Fibroblast of lung (primary cell): Measurements from ENCODE around the gene ST6GALNAC3. TPM values are rescaled to one million over a fixed set of nuclear protein-coding genes. Genes with fewer than 3 reads are reported as not detected.

Experiments used
- DNase-seq, 2 donors: peaks; one replicate each; pipeline versions ENCODE4 v3.0.0 to v3.0.0-alpha.2; 2010; ENCODE audit warnings: low read depth in 2 of 2
- H2AFZ ChIP-seq: 2 replicates; pipeline ENCODE4 v1.5.1; 2012; ENCODE audit warnings: low read length, control low read depth, inconsistent platforms
- H3K27ac ChIP-seq: 2 replicates; pipeline ENCODE4 v1.5.1; 2011; ENCODE audit warnings: low read length, control low read depth; ENCODE audit not compliant: insufficient read depth
- H3K27me3 ChIP-seq: 2 replicates; pipeline ENCODE4 v1.5.1; 2011; ENCODE audit warnings: mild to moderate bottlenecking, low read length; ENCODE audit not compliant: control insufficient read depth, insufficient read depth
- H3K36me3 ChIP-seq: 2 replicates; pipeline ENCODE4 v1.5.1; 2011; ENCODE audit warnings: low read length; ENCODE audit not compliant: control insufficient read depth, insufficient read depth
- H3K4me1 ChIP-seq: 2 replicates; pipeline ENCODE4 v1.5.1; 2011; ENCODE audit warnings: low read length; ENCODE audit not compliant: control insufficient read depth, insufficient read depth; ENCODE audit errors: extremely low read depth
- H3K4me2 ChIP-seq: 2 replicates; pipeline ENCODE4 v1.5.1; 2011; ENCODE audit warnings: low read length, control low read depth; ENCODE audit not compliant: insufficient read depth; ENCODE audit errors: extremely low read depth
- H3K4me3 ChIP-seq, 4 experiments: fragments of 200-600 bp in 1 of 4; sonication (generic) in 1 of 4; replicated peaks in 1 of 4; 2 replicates each; pipeline ENCODE4 v1.5.1; 2011 to 2016; ENCODE audit warnings: low read length in 4 of 4, low read depth in 3 of 4, mild to moderate bottlenecking in 3 of 4, control low read depth in 2 of 4, inconsistent platforms in 1 of 4, mixed read lengths in 1 of 4; ENCODE audit not compliant: insufficient read depth in 1 of 4; ENCODE audit errors: control extremely low read depth in 1 of 4
- H3K79me2 ChIP-seq: 2 replicates; pipeline ENCODE4 v1.5.1; 2012; ENCODE audit warnings: mild to moderate bottlenecking, low read length, inconsistent platforms; ENCODE audit not compliant: control insufficient read depth, insufficient read depth
- H3K9ac ChIP-seq: 2 replicates; pipeline ENCODE4 v1.5.1; 2011; ENCODE audit warnings: mild to moderate bottlenecking, low read length, control low read depth; ENCODE audit not compliant: insufficient read depth
- H3K9me3 ChIP-seq: 2 replicates; pipeline ENCODE4 v1.5.1; 2012; ENCODE audit warnings: low read depth, low read length; ENCODE audit not compliant: control insufficient read depth, insufficient read depth
- H4K20me1 ChIP-seq: 2 replicates; pipeline ENCODE4 v1.5.1; 2011; ENCODE audit warnings: low read length; ENCODE audit not compliant: control insufficient read depth, insufficient read depth; ENCODE audit errors: extremely low read depth
- EZH2 ChIP-seq: IDR thresholded peaks from 2 replicates; pipeline ENCODE4 v1.5.1; 2012; ENCODE audit warnings: low read length, control low read depth, mild to moderate bottlenecking; ENCODE audit errors: missing control alignments
- polyA plus RNA-seq, 2 donors: library from polyadenylated mRNA; depleted of rRNA in 1 of 2; stranded (reverse) in 1 of 2; unstranded in 1 of 2; fragments of >200 nt; gene quantifications; 2 replicates each; pipeline ENCODE4 v1.2.1, GENCODE V29; 2011 to 2012; ENCODE audit warnings: missing spikeins in 1 of 2
- total RNA-seq: library from RNA; depleted of rRNA; stranded (reverse); fragments of >200 nt; gene quantifications from 2 replicates; pipeline ENCODE4 v1.2.1, GENCODE V29; 2014
- TF ChIP-seq, protein P1 (sequence below), 2 donors: IDR thresholded peaks in 1 of 2; conservative IDR thresholded peaks in 1 of 2; 1 replicate in 1 of 2; 2 replicates in 1 of 2; pipeline ENCODE4 v1.5.1; 2011 to 2012; ENCODE audit warnings: low read length in 2 of 2, control low read depth in 1 of 2, inconsistent platforms in 1 of 2, low read depth in 1 of 2, mild to moderate bottlenecking in 1 of 2

Gene ST6GALNAC3
- total and polyA plus RNA-seq, 2 donors (not counting 1 experiment from before 2014, with no cell fraction given): 0.34 to 0.66 TPM

DNA sequence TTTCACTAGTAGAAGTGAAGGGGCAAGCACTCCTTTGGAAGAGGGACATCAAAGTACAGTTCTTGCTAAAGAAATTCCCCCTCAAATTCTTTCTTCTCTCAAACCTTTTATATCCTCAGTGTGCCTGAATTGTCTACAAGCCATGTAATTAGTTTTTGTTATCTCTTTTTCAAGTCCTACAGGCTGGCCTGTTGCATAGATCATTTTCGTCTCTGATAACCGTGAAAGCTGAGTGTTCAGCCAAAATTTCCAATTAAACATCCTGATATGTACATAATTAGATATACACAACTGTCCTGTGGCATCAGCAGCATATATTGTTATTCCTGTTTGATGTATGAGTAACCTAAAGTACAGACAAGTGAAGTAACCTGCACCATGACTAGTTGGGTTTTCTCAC lies 417.2 kb downstream of the ST6GALNAC3 start:
- no peak overlapping the region for H3K4me2 ChIP-seq
- H3K9ac ChIP-seq: no peak overlapping the region
- H3K4me1 ChIP-seq: no peaks in the 10 kb centered on the region
- H3K4me3 ChIP-seq: no peak overlapping the region
- H2AFZ ChIP-seq: no peak overlapping the region
- no peaks in the 10 kb centered on the region for H3K36me3 ChIP-seq
- no peaks in the 10 kb centered on the region for H3K79me2 ChIP-seq
- H3K27ac ChIP-seq: no peak overlapping the region
- H3K9me3 ChIP-seq: no peaks in the 10 kb centered on the region
- no peaks in the 10 kb centered on the region for H3K27me3 ChIP-seq
- no peak for DNase-seq
- TF ChIP-seq, protein P1, sequence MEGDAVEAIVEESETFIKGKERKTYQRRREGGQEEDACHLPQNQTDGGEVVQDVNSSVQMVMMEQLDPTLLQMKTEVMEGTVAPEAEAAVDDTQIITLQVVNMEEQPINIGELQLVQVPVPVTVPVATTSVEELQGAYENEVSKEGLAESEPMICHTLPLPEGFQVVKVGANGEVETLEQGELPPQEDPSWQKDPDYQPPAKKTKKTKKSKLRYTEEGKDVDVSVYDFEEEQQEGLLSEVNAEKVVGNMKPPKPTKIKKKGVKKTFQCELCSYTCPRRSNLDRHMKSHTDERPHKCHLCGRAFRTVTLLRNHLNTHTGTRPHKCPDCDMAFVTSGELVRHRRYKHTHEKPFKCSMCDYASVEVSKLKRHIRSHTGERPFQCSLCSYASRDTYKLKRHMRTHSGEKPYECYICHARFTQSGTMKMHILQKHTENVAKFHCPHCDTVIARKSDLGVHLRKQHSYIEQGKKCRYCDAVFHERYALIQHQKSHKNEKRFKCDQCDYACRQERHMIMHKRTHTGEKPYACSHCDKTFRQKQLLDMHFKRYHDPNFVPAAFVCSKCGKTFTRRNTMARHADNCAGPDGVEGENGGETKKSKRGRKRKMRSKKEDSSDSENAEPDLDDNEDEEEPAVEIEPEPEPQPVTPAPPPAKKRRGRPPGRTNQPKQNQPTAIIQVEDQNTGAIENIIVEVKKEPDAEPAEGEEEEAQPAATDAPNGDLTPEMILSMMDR (conservative IDR thresholded peaks at IDR 0.05 in 1 of 2, IDR thresholded peaks at IDR 0.05 in 1 of 2; ENCODE audit: low read depth in 1 of 2, low read length in 2 of 2): no peak
- no peak for TF ChIP-seq EZH2
- no peaks in the 10 kb centered on the region for H4K20me1 ChIP-seq

DNA sequence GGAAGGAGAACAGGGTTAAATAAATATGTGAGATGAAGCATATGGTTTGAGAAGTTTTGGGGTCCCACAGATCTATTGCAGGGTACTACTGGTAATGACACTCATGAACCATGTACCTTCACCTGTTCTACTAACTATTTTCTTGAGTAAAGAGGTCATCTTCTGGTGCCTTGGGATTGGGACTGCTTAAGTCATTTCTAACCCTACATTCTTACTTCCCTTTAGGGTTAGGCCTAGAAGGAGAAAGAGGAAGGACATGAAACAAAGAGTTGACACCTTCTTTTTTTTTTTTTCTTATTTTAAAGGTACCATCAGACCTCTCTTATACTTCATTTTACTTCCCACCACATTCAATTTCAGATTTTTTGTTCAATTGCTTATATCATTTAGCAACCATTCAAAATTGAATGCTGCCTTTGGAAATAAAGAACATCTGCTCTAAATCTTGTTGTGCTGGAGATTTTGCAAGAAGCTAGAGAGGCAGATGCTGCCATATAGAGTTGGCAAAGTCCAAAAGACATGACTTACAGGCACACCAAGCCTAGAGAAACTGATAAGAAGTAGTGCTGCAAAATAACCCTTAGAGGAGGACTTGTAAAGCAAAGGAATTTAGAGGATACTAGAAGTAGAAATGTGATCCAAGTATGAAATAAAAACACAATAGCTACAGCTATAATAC lies 418.3 kb downstream of the ST6GALNAC3 start:
- Histone ChIP-seq H3K4me2 (no peak overlapping the region), H3K4me3 (no peak overlapping the region), H3K9ac (no peak overlapping the region), H3K27me3 (no peaks in the 10 kb centered on the region), H4K20me1 (no peaks in the 10 kb centered on the region), H3K9me3 (no peaks in the 10 kb centered on the region), H3K27ac (no peak overlapping the region), H3K79me2 (no peaks in the 10 kb centered on the region), H3K4me1 (no peaks in the 10 kb centered on the region), H3K36me3 (no peaks in the 10 kb centered on the region), H2AFZ (no peak overlapping the region)
- no peak for DNase-seq
- no peak for TF ChIP-seq EZH2
- TF ChIP-seq, protein P1 (conservative IDR thresholded peaks at IDR 0.05 in 1 of 2, IDR thresholded peaks at IDR 0.05 in 1 of 2; ENCODE audit: low read depth in 1 of 2, low read length in 2 of 2): no peak

DNA sequence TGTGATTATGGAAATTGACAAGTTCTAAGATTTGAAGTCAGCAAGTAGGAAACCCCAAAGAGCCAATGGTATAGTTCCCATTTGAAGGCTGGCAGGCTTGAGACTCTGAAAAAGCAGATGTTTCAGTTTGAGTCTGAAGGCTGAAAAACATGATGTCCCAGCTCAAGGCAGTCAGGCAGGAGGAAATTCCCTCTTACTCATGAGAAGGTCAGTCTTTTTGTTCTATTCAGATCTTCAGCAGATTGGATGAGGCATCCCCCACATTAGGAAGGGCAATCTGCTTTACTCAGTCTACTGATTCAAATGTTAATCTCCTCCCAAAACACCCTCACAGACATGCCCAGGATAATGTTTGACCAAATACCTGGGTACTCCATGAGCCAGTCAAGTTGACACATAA lies 420.3 kb downstream of the ST6GALNAC3 start:
- H3K79me2 ChIP-seq: no peaks in the 10 kb centered on the region
- no peak overlapping the region for H3K4me3 ChIP-seq
- no peaks in the 10 kb centered on the region for H3K4me1 ChIP-seq
- DNase-seq: peak; percentile 6 to 20
- H3K27ac ChIP-seq: no peak overlapping the region
- TF ChIP-seq, protein P1 (conservative IDR thresholded peaks at IDR 0.05 in 1 of 2, IDR thresholded peaks at IDR 0.05 in 1 of 2; ENCODE audit: low read depth in 1 of 2, low read length in 2 of 2): no peak
- no peak for TF ChIP-seq EZH2
- no peak overlapping the region for H2AFZ ChIP-seq
- H3K27me3 ChIP-seq: no peaks in the 10 kb centered on the region
- H3K36me3 ChIP-seq: no peaks in the 10 kb centered on the region
- H3K9ac ChIP-seq: no peak overlapping the region
- H3K4me2 ChIP-seq: no peak overlapping the region
- H3K9me3 ChIP-seq: no peaks in the 10 kb centered on the region
- no peaks in the 10 kb centered on the region for H4K20me1 ChIP-seq
